CD4-positive, alpha-beta T cell treated with Interferon gamma for 1 hour (primary cell): Measurements from ENCODE around the gene NFKBIL1.
A peak's percentile ranks its signal among the peaks of the same experiment; 100 is the strongest.
"Not testable (repeated sequence)": the region's sequence is repeated elsewhere in the genome, so short reads cannot be mapped to it uniquely, and the experiment has no call there.

Experiments
- DNase-seq: peaks from one replicate; pipeline ENCODE4 v3.0.0-alpha.2; 2020

The NFKBIL1 gene

GRCh38 chr6:31582230-31582643, 34.8 kb downstream of the NFKBIL1 start, which contains the start of gene LTB:
LTB (minus strand) TSS chr6:31582424; CDS start chr6:31582417, 7 bp downstream.
- peak; percentile 83 for DNase-seq

DNA sequence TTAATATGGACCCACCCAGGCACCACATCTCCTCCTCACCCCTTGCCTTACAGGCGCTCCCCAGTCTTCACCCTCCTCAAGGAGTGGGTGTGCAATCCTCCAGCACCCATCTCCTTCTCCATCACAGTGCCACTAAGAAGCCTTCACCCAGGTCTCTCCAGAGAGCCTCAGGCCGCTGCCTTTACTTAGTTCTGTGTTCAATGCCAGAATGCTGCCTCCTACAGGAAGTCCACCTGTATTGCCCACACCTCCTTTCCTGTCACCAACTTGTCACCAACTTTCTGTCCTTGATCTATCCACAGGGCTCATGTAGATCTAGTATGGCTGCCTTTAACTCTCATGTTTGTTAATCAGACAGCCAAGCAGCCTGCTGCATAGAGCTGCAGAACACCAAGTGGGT, 38.1 kb downstream of the NFKBIL1 start:
- peak; percentile 52 for DNase-seq

DNA sequence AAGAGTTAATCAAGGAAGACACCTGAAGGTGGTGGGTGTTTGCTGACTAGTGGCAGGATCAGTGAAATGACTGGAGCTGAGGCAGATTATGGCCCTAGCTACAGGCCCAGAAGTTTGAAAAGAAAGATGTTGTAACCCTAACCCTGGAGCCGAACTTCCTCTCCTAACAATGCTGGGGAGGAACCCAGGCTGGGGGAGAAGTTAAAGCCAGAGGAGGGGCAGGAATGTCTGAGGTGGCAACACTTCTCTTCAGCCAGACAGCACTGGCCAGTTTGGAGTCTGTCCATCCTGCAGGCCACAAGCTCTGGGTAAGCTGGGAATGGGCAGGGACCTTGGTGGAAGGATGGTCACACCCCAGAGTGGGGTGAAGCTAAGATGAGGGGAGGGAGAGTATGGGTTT, 38.6 kb downstream of the NFKBIL1 start, which contains the start of gene LST1:
Gene LST1, plus strand, starts transcription at position 270 of the 400 bp plus-strand sequence. CDS start 1,023 bp downstream, outside the sequence.
- no peak for DNase-seq

DNA sequence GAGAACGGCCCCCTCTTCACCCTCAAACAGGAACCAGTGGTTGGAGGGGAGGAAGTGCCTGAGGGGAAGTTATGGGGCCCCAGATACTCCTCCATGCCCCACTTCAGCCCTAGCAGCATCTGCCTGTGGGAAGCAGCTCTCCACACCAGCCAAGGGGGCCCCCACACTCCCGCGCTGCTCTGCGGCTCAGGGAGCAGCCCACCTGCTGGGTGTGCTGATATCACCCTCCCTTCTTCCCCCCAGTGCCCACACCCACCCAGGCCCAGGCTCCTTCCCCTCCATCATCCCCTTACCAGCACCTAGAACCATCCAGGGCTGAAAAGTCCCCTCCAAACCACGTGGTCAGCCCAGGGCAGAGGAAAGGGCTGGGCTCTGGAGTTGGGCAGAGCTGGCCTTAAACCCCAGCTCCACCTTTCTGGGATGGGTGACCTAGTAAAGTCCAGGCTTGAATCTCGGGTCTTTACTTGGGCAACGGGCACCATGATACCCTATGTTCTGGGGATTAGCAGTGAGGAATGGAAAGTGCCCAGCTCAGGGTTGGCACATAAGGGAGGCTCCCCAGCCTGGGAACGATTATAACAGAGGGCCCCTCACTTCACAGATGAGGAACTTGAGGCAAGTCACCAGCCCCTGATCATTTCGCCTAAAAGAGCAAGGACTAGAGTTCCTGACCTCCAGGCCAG, 39.3 kb downstream of the NFKBIL1 start:
- DNase-seq: peak; percentile 53

GRCh38 chr6:31587791-31588777, 40.7 kb downstream of the NFKBIL1 start:
- DNase-seq: no peak

GRCh38 chr6:31588871-31589650, 41.7 kb downstream of the NFKBIL1 start:
- no peak for DNase-seq

DNA sequence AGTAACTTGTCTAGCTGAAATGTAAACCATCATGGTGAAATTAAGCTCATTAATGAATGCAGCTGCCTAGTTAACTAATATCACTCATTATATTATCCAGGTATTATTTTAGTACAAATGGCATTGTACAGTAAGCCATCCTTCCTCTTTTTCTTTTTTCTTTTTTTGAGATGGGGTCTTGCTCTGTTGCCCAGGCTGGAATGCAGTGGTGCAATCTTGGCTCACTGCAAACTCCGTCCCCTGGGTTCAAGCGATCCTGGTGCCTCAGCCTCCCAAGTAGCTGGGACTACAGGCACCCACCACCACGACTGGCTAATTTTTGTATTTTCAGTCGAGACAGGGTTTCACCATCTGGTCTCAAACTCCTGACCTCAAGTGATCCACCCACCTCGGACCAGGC, 43.3 kb downstream of the NFKBIL1 start:
- DNase-seq: not testable (repeated sequence)

DNA sequence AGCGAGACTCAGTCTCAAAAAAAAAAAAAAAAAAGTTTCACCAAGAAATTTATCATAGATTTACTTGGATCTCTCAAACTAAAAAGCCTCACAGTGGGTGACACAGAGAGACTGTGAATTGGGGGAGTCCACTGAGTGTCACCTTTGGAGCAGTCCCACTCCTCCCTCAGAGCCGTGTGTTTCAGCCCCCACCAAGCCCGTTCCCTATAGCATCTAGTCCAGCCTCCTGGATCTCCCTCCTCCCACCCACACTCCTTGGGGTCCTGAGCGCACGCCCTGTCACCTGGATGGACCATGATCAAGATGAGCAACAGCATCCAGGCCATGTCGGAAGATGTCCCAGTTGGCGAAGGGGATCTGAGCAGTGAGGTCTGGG, 45.0 kb downstream of the NFKBIL1 start:
- no peak for DNase-seq

DNA sequence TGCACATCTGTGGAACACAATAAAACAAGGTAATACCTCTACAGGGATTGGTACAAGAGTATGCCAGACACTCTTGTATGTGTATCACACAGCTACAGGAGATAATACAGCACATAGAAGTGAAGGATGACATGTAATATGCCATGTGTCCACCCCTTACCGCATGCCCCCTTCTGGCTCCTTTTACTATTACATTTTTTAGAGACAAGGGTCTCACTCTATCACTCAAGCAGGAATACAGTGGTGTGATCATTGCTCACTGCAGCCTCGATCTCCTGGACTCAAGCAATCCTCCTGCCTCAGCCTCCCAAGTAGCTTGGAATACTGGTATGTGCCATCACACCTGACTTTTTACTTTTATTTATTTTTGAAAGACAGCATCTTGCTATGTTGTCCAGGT, 49.6 kb downstream of the NFKBIL1 start:
- DNase-seq: peak; percentile 47

GRCh38 chr6:31607317-31607716, 59.9 kb downstream of the NFKBIL1 start:
- no peak for DNase-seq
